DOHH2 (cell line): ENCODE measurements around the gene KIF6.

Source experiments
- EZH2phosphoT487 ChIP-seq: fragments of 200-600 bp; sonication (generic); IDR thresholded peaks from 2 replicates; pipeline ENCODE4 v1.6.1; 2017; ENCODE audit warnings: borderline replicate concordance, mild to moderate bottlenecking, antibody characterized with exemption, low read length, moderate library complexity, mixed read lengths
- TF ChIP-seq, protein P1 (sequence below): fragments of 200-600 bp; sonication (generic); IDR thresholded peaks from one replicate; pipeline ENCODE4 v1.5.1; 2014; ENCODE audit warnings: antibody characterized with exemption, mild to moderate bottlenecking, low read depth, low read length; ENCODE audit not compliant: poor library complexity, severe bottlenecking

DNA sequence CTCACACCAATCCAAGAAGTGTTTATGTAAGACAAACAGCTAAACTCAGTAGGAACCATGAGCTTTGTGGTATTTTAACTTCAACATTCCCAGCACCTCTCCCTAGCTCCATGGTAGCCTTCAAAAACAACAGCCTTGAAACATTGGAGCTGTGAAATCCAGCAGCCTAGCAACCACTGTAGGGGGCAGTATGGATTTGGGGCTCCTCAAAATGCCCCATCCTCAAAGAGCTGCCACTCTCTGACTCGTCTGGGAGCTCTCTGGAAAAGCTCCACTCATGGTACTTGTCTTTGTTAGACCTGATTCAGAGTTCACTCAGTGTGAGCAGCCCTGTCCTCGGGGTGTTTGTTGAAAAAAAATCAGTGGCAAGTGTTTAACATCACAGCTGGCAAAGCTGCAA, 82.9 kb downstream of the KIF6 start:
- TF ChIP-seq, protein P1, sequence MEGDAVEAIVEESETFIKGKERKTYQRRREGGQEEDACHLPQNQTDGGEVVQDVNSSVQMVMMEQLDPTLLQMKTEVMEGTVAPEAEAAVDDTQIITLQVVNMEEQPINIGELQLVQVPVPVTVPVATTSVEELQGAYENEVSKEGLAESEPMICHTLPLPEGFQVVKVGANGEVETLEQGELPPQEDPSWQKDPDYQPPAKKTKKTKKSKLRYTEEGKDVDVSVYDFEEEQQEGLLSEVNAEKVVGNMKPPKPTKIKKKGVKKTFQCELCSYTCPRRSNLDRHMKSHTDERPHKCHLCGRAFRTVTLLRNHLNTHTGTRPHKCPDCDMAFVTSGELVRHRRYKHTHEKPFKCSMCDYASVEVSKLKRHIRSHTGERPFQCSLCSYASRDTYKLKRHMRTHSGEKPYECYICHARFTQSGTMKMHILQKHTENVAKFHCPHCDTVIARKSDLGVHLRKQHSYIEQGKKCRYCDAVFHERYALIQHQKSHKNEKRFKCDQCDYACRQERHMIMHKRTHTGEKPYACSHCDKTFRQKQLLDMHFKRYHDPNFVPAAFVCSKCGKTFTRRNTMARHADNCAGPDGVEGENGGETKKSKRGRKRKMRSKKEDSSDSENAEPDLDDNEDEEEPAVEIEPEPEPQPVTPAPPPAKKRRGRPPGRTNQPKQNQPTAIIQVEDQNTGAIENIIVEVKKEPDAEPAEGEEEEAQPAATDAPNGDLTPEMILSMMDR = no peak
- TF ChIP-seq EZH2phosphoT487 = no peak
